GM18907 (cell line): ENCODE data around the gene KLRF1.
"Not testable (repeated sequence)": the region's sequence is repeated elsewhere in the genome, so short reads cannot be mapped to it uniquely, and the experiment has no call there.

ENCODE experiments used
- ATAC-seq: cut with Tn5 transposase; IDR thresholded peaks from one replicate; pipeline ENCODE4 v1.9.1; 2021; ENCODE audit warnings: mild to moderate bottlenecking, moderate library complexity; ENCODE audit not compliant: unreplicated experiment

The KLRF1 gene

DNA sequence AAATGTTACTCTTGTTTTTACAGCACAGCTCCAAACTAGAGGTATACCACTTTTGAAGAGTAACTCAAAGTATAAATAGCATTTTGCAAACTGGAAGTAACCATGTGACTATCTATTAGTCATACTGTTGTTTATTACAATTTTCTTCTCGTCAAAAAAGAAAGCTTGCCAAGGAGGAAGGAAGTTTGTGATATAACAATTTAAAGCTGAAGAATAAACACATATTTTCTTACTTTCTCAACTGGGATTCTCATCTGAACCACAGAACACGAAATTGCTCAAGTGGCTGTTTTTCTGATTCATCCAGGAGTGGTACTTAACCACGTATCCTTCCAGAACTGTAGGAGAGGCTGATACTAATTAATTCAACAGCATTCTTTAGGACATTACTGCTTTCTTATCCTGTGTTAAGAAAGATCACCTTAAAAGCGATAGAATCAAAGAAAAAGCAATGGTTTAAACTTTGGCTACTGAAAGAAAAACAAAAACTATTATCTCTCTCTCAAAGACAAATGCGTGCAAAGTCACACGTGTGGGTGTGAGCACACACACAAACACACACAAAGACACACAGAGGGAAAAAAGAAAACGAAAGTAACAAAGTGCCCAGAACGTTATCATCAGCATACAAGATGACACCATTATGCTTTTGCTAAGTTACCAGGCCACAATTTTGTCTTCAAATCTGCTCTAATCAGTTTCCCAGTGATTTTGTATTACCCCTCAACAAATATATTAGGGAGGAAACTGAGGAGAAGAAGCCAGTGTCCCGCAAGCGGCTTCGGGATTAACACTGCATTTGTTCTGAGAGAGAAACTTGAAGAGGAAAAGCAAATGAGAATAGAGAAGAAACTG is 42.3 kb downstream of the KLRF1 start, which contains the start of gene CLEC2B:
Gene CLEC2B, minus strand, starts transcription at position 48 of the 855 bp plus-strand sequence.
- peak; percentile 40 for ATAC-seq

DNA sequence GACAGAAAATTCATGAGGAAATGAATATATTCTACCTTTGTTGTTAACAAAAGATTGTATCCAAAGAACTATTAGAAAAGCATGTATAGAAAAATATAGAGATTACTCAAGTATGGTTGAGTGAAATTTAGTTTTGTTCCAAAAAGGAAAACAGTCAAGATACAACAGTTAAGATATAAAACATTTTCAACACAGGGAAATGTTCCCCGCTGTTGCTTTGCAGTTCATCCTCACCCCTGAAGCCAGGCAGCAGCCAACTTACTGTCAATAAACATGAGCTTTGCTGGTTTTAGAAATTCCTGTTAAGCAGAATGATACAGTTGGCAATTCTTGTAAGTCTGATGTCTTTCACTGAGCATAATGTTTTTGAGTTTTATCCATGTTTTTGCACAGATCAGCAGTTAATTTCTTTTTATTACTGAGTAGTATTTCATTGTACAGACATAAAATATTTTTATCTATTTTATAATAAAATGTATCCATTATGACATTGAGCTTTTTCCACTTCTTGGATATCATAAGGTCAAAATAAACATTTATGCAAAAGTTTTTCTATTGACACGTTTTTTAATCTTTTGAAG is 43.1 kb downstream of the KLRF1 start:
- no peak for ATAC-seq

DNA sequence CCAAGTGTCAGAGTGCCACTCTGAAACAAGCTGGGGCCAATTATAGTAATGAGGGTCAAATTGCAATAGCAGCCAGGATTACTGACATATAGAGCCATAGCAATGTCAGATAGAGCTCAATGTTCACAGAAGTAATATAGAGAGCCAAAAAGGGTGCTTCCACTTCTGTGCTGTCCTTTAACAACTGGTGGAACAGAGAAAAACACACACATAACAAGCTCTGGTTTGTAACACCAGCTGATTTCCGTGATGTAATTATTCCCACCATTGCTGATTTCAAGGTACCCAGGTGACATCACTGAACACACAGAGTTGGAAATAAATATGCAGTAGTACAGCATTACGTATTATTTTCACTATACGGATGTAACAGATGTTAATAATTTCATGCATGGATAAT is 44.9 kb downstream of the KLRF1 start:
- no peak for ATAC-seq

DNA sequence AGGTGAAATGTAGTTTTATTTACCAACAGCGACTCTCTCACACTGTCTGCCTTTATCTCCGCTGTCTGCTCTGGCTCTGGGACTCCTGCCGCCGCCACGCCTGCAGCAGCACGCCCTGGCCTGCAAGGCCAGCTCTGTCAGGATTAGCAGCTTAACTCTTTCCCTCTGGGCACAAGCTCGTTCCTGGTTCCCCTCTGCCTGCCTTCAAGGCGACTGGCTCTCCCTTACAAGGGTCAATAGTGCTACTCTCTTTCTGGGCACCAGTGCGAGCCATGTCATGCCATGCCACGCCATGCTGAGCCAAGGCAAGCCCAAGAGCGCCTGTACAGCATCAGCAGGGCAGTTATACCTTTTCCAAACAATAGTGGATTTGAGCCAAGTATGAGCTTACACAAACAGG is 45.5 kb downstream of the KLRF1 start:
- ATAC-seq = no peak

DNA sequence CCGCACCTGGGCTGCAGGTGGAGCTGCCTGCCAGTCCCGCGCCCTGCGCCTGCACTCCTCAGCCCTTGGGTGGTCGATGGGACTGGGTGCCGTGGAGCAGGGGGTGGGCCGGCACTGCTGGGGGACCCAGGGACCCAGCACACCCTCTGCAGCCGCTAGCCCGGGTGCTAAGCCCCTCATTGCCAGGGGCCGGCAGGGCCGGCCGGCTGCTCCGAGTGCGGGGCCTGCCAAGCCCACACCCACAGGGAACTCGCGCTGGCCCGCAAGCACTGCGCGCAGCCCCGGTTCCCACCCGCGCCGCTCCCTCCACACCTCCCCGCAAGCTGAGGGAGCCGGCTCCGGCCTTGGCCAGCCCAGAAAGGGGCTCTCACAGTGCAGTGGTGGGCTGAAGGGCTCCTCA is 48.8 kb downstream of the KLRF1 start:
- not testable (repeated sequence) for ATAC-seq

DNA sequence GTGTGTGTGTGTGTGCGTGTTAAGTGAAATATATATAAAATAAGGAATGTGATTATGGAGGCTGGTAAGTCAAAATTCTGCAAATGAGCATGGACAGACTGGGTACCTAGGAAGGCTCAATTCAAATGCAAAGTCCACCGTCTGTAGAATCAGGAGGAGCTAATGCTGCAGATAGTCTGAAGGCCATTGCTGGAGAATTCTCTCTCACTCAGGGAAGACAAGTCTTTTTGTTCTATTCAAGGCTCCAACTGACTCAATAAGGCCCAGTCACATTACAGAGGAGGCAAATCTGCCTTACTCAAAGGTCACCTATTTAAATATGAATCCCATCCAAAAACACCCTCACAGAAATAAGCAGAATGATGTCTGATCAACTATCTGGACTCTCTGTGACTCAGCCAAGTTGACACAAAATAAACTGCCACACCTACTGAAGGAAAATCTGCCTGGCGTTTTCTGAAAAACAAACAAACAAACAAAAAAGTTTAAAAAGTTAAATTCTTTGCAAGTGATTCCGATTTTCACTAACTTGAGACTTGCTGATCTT is 53.3 kb downstream of the KLRF1 start:
- no peak for ATAC-seq

DNA sequence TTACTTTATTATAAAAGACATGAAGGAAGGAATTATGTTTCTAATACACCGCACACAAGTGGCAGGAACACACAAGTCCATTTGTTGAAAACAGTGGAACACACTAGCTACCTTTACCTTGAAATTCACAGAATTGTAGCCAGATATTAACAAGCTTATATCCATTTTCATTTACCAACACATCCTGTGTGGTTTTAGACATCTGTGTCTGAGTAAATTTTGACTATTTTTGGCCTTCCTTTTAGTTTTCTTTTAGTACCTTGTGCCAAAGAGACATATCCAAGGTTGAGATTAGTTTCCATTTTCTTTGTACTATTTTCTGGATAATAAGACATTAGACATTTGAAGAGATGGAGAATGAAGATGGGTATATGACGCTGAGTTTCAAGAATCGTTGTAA is 54.0 kb downstream of the KLRF1 start, which contains the start of gene KLRF2:
Gene KLRF2, plus strand, starts transcription at position 244 of the 400 bp plus-strand sequence. Its CDS starts 107 bp downstream, at position 351.
- ATAC-seq = no peak

DNA sequence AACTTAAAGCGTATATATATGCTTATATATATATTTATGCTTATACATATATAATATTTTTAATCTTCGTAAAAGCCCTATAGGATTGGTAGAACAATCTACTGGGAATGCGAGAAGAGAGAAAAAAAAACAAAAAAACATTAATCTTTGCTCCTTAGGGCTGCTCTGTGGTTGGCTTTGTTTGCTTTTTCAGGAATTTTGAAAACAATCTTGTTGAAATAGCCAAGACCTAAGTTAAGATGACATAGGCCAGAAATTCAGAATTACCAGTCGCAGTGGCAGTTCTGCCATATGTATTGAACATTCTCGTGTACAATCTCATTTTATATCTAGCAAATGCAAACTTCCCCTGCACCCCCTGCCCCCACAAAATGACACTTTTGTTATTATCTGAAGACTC is 54.7 kb downstream of the KLRF1 start:
- ATAC-seq = no peak

DNA sequence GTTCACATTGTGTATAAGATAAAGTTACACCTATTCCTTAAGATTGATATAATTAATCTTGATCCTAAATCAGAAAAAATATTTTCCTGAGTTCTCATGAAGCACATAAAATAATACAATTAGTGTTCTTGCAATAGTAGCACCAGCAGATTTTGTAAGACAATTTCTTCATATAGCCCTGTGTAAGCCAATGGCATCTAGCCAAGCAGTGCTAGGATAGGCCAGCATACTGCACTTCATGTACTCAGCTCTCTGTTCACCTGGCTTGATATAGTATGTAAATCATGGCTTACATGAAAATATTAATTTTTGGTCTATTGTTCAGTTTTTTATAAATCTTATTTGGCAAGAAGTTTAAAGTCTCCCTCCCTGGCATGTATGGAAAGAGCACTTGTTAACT is 55.9 kb downstream of the KLRF1 start:
- no peak for ATAC-seq

DNA sequence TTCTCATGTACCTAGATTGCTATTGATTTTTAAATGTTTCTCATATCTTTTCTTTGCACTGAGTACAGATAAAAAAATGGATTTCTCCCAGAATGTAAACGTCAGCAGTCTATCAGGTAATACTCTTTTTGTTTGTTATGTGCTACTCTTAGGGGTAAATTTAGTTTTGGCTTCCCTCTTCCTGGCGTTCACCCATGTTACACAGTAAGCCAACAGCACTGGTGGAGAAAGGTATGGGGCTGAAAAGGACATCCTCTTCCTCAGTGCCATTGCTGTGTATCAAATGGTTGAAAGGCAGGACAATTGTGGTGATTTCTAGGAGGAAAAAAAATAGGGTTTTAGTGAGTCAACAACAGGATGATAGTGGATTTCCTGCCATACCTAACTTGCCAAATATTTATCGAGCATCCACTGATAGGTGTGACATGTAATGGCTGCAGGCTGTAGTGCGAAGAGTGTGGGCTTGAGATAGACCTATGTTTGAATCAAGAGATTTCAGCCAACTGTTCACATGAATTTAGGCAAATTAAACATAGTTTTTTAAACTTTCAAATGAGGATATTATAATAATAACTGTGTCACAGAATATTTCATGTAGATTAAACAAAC is 61.5 kb downstream of the KLRF1 start:
- ATAC-seq = no peak
